M059J (cell line): ENCODE measurements around the gene SFXN2. TPM values are rescaled to one million over a fixed set of nuclear protein-coding genes. Genes with fewer than 3 reads are reported as not detected.
"Not testable (repeated sequence)": the region's sequence is repeated elsewhere in the genome, so short reads cannot be mapped to it uniquely, and the experiment has no call there.

ENCODE experiments used
- DNase-seq: peaks from one replicate; pipeline ENCODE4 v3.0.0-alpha.2; 2012; ENCODE audit warnings: low read depth
- total RNA-seq: library from RNA; depleted of rRNA; stranded (reverse); fragments of >200 nt; shearing (Covaris generic); gene quantifications from 2 replicates; pipeline ENCODE4 v1.2.3, GENCODE V29; 2014

Gene SFXN2
- total RNA-seq, 1 experiment from 2014 or later: 4.5 TPM

- DNase-seq: no peak
Measured at GRCh38 chr10:102720337-102720736, 5.9 kb downstream of the SFXN2 start.

GRCh38 chr10:102720775-102721301, 6.4 kb downstream of the SFXN2 start:
- DNase-seq: no peak

GRCh38 chr10:102721954-102722353, 7.5 kb downstream of the SFXN2 start:
- no peak for DNase-seq

- DNase-seq: no peak
Measured at GRCh38 chr10:102723989-102724388, 9.6 kb downstream of the SFXN2 start.

GRCh38 chr10:102726274-102726673, 11.8 kb downstream of the SFXN2 start:
- DNase-seq: peak; percentile 53

- no peak for DNase-seq
Measured at GRCh38 chr10:102727037-102727818, 12.8 kb downstream of the SFXN2 start.

- DNase-seq: peak; percentile 71
Measured at GRCh38 chr10:102729029-102730026, 14.9 kb downstream of the SFXN2 start.

GRCh38 chr10:102731222-102731800, 16.9 kb downstream of the SFXN2 start:
- DNase-seq: no peak

GRCh38 chr10:102732661-102733060, 18.2 kb downstream of the SFXN2 start:
- no peak for DNase-seq

GRCh38 chr10:102735065-102735562, 20.7 kb downstream of the SFXN2 start:
- DNase-seq: no peak

GRCh38 chr10:102738692-102739121, 24.3 kb downstream of the SFXN2 start:
- DNase-seq: no peak

- DNase-seq: no peak
Measured at GRCh38 chr10:102740229-102740628, 25.8 kb downstream of the SFXN2 start.

GRCh38 chr10:102741726-102742237, 27.3 kb downstream of the SFXN2 start:
- no peak for DNase-seq

GRCh38 chr10:102742313-102742712, 27.9 kb downstream of the SFXN2 start:
- not testable (repeated sequence) for DNase-seq

GRCh38 chr10:102743078-102743587, 28.7 kb downstream of the SFXN2 start:
- no peak for DNase-seq

GRCh38 chr10:102743588-102744373, 29.3 kb downstream of the SFXN2 start, which contains the start of gene WBP1L:
WBP1L (plus strand) TSS chr10:102743948; CDS start chr10:102744054, 106 bp downstream.
- DNase-seq: peak; percentile 99

GRCh38 chr10:102744374-102745051, 30.1 kb downstream of the SFXN2 start:
- DNase-seq: peak; percentile 22

GRCh38 chr10:102745157-102745556, 30.7 kb downstream of the SFXN2 start:
- DNase-seq: no peak

GRCh38 chr10:102752266-102752930, 38.0 kb downstream of the SFXN2 start:
- DNase-seq: peak; percentile 61
